Activated CD8-positive, alpha-beta memory T cell treated with anti-CD3 and anti-CD28 coated beads, Interleukin-2, amount 50 U/mL, for 1 hour (primary cell): Measurements from ENCODE around the gene SMG1.
"Not testable (repeated sequence)": the region's sequence is repeated elsewhere in the genome, so short reads cannot be mapped to it uniquely, and the experiment has no call there.

ENCODE experiments used
- DNase-seq: peaks from one replicate; pipeline ENCODE4 v3.0.0-alpha.2; 2020; ENCODE audit errors: extremely low read depth

SMG1 gene

GRCh38 chr16:18925986-18926865, at the start of gene SMG1:
Gene SMG1 (minus strand): TSS chr16:18926408. CDS start chr16:18926041, 367 bp downstream.
- DNase-seq: peak; percentile 64

- no peak for DNase-seq
Measured at GRCh38 chr16:18975109-18975508, 48.9 kb upstream of the SMG1 start.

- no peak for DNase-seq
Measured at GRCh38 chr16:18969855-18970240, 43.6 kb upstream of the SMG1 start.

DNA sequence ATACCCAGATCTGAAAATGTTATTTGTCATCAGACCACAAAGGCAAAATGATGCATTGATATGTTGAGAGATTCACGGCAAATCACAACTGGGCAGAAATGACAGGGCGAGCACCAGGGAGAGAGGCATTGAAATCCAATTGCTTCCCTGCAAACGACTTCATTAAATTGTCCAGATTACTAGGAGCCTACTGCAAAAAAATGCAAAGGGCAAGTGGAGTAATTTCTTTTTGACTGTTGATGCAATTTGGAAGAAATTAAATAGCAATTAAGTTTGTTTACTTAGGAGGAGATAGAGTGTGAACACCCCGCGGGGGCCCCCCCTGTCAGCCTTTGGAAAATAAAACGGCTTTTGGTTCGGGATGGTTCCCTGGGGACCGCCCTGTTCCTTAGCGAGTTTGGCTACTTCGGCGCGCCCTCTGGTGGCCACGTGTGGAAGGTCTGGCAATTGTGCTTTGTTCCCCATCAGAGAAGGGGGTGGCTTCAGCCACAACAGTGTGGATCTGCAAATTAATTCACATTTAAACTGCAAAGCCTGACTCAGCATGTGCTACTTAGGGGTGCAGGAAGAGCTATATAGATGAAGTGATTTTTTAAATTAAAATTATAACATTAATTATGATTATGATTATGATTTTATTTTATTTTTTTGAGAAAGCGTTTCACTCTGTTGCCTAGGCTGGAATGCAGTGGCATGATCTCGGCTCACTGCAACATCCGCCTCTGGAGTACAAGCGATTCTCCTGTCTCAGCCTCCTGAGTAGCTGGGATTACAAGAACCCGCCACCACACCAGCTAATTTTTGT, 43.0 kb upstream of the SMG1 start:
- DNase-seq: peak; percentile 30

GRCh38 chr16:18966791-18967190, 40.6 kb upstream of the SMG1 start:
- DNase-seq: no peak

GRCh38 chr16:18965555-18965954, 39.3 kb upstream of the SMG1 start:
- DNase-seq: no peak

DNA sequence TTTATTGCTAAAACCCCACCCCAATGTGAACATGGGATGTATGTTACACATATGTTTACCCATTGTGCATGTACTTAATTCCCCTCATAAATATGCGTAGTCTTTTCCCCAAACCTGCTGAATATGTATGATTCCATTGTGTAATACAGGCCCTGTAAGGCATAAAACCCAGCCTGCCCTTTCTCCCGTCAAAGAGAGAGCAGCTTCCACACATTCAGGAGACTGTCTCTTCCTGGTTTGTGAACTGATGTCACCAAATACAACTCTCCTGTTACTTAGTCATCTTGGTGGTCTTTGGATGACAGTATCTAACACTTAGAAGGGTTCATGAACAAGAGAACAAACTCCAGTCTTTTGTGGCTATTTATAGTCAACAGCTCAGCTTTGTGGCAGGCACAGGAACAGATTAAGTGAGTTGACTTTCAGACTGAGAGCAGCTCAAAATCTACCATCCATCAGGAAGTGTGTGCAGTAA, 32.9 kb upstream of the SMG1 start:
- no peak for DNase-seq

- DNase-seq: no peak
Measured at GRCh38 chr16:18958621-18959029, 32.4 kb upstream of the SMG1 start.

- not testable (repeated sequence) for DNase-seq
Measured at GRCh38 chr16:18956658-18957241, 30.5 kb upstream of the SMG1 start.

GRCh38 chr16:18955874-18956580, 29.8 kb upstream of the SMG1 start:
- DNase-seq: not testable (repeated sequence)

DNA sequence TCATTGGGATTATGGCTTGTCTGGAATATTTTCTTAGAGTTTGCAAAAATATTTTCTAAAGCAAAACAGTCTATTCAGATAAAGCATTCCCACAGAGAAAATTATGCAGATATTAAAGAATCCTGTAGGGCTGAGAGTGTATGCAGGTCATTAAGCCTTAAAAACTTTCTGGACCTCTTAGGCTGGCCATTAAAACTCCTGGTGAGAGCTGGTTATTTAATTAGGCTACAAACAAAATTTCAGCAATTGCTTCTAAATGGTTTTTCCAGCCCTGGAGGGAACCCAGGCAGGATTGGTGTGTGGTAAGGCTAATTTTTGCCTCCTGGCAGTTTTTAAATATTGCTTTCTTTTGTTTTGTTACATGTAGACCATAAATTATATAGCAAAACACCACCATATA, 27.3 kb upstream of the SMG1 start:
- DNase-seq: no peak

- DNase-seq: no peak
Measured at GRCh38 chr16:18950469-18951185, 24.4 kb upstream of the SMG1 start.

DNA sequence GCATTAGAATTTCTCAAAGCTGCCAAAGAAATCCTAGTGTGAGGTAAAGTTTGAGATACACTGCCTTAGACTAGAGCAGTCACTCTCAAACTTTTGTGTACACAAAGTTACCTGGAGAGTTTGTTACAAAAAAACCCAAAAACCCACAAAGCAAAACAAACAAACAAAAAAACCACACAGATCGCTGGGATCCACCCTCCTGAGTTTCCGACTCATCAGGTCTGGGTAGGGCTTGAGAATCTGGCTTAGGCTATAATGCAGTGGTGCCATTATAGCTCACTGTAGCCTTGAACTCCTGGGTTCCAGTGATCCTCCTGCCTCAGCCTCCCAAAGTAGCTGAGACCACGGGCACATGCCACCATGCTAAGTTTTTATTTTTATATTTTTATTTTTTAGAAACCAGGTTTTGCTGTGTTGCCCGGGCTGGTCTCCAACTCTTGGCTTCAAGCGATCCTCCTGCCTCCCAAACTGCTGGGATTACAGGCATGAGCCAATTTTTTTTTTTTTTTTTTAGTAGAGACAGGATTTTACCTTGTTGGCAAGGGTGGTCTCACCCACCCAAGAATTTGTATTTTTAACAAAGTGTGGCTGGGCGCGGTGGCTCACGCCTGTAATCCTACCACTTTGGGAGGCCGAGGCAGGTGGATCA, 22.3 kb upstream of the SMG1 start:
- DNase-seq: no peak

GRCh38 chr16:18945233-18945632, 19.0 kb upstream of the SMG1 start:
- no peak for DNase-seq

- no peak for DNase-seq
Measured at GRCh38 chr16:18943414-18943813, 17.2 kb upstream of the SMG1 start.

GRCh38 chr16:18942061-18942460, 15.9 kb upstream of the SMG1 start:
- no peak for DNase-seq

DNA sequence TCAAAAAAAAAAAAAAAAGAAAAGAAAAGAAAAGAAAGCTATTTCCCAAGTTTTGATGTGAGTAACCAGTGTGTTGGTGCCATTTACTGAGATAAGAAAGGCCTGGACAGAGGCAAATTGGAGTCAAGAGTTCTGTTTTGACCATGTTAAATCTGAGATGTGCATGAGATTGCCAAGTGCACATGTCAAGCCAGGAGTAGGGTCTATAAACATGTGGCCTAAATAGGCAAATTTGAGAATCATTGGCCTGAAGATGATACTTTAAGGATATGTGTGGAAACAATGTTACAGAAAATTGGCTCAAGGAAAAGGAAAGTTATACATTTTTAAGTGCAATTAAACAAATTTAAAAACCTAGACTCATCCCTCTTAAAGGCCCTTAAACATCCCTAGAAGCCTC, 15.3 kb upstream of the SMG1 start:
- no peak for DNase-seq

- no peak for DNase-seq
Measured at GRCh38 chr16:18938986-18939385, 12.8 kb upstream of the SMG1 start.

DNA sequence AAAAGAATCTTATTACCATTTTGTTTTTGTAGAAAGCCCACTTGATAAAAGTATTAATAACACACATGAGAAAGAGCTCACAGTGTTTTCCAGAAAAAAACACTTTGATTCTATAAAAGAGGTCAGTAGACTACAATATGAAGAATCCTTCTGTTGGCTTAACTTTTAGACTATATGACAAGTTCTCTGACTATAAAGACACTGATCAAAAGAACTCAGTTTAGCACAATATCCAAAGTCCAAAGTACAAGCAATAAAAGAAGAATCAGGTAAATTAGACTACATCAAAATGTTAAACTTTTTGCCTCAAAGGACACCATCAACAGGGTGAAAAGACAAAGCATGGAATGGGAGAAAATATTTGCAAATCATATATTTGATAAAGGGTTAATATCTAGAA, 11.2 kb upstream of the SMG1 start:
- DNase-seq: no peak

DNA sequence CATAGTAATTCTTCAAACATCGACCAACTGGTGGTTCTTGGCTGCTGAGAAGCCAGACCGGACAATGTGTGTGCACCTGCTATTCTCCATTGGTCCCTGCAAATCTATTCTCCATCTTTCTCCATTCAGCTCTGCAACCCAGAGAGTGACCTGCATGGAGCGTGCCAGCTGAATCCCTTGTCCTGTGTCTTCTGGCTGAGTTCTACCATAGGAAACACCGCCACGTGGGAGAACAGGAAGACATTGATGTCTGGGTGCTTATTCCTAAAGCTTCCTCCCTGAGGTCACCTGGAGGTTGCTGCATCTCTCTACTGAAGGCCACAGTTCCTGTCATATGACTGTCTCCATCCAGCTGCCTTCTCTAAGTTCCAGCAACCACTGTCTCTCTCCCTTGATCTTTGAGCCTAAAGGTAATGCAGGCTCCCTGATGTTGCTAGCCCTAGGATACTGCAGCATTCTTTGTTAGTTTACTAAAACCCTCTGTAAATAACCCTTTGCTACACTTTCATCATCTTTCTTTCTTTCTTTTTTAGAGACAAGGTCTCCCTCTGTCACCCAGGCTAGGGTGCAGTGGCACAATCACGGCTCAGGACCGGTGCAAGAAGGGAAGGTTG, 10.6 kb upstream of the SMG1 start:
- DNase-seq: no peak
